GM18519 (cell line): Measurements from ENCODE around the gene SLC27A1.
"Not testable (repeated sequence)": the region's sequence is repeated elsewhere in the genome, so short reads cannot be mapped to it uniquely, and the experiment has no call there.

Experiments
- ATAC-seq: cut with Tn5 transposase; IDR thresholded peaks from one replicate; pipeline ENCODE4 v1.9.1; 2021; ENCODE audit warnings: mild to moderate bottlenecking, moderate library complexity; ENCODE audit not compliant: unreplicated experiment, low FRiP score

Gene SLC27A1

GRCh38 chr19:17455308-17456123 is 14.8 kb upstream of the SLC27A1 start:
- ATAC-seq = no peak

GRCh38 chr19:17456127-17456526 is 14.2 kb upstream of the SLC27A1 start:
- no peak for ATAC-seq

GRCh38 chr19:17457616-17458015 is 12.7 kb upstream of the SLC27A1 start:
- no peak for ATAC-seq

- no peak for ATAC-seq
Measured at GRCh38 chr19:17458970-17459369, 11.4 kb upstream of the SLC27A1 start.

GRCh38 chr19:17460372-17461230 is 9.7 kb upstream of the SLC27A1 start, which contains the start of gene NXNL1:
Gene NXNL1, minus strand, starts transcription at chr19:17460926. Its CDS starts 57 bp downstream, at chr19:17460869.
- ATAC-seq = no peak

- ATAC-seq = no peak
Measured at GRCh38 chr19:17466487-17466850, 3.9 kb upstream of the SLC27A1 start.

GRCh38 chr19:17467471-17468301 is 2.6 kb upstream of the SLC27A1 start:
- ATAC-seq = no peak

- ATAC-seq = no peak
Measured at GRCh38 chr19:17468302-17469091, 1.8 kb upstream of the SLC27A1 start.

GRCh38 chr19:17469092-17469480 is 1.2 kb upstream of the SLC27A1 start:
- no peak for ATAC-seq

- ATAC-seq = peak; percentile 26
Measured at GRCh38 chr19:17469481-17470067, 750 bp upstream of the SLC27A1 start.

- ATAC-seq = no peak
Measured at GRCh38 chr19:17471410-17472125, 1.2 kb downstream of the SLC27A1 start.

- no peak for ATAC-seq
Measured at GRCh38 chr19:17473041-17473440, 2.7 kb downstream of the SLC27A1 start.

- not testable (repeated sequence) for ATAC-seq
Measured at GRCh38 chr19:17475011-17475540, 4.8 kb downstream of the SLC27A1 start.

GRCh38 chr19:17475541-17476115 is 5.3 kb downstream of the SLC27A1 start:
- no peak for ATAC-seq

GRCh38 chr19:17479325-17479791 is 9.0 kb downstream of the SLC27A1 start:
- no peak for ATAC-seq

GRCh38 chr19:17481986-17482385 is 11.7 kb downstream of the SLC27A1 start:
- no peak for ATAC-seq

- ATAC-seq = no peak
Measured at GRCh38 chr19:17482877-17483604, 12.7 kb downstream of the SLC27A1 start.
